Measurements from ENCODE around the gene CPNE4.
"Not testable (repeated sequence)": the region's sequence is repeated elsewhere in the genome, so short reads cannot be mapped to it uniquely, and the experiment has no call there.

The CPNE4 gene

DNA sequence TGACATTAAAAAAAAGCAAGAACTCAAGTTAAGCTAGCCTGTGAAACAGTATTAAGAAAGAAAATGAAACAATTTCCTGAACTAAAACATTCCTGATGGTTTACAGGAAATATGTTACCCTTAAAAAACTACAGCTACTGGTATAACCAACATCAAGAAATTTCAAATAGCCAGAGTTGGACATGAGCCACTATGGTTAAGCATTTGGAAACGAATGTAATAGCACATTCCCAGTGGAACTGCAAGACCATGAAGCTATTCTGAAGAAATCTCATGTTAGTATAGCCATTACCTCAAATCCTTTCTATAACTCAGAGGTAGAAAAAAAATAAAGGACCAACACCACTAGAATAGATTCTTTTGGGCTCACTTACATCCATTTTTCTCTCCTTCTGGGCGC, 30.2 kb downstream of the CPNE4 start:
- TF ChIP-seq POLR2A (IDR thresholded peaks at IDR 0.05; ENCODE audit: low read length): no peak
- TF ChIP-seq GATA1 (IDR thresholded peaks at IDR 0.05; ENCODE audit: low read depth, low read length): no peak
- DNase-seq: no peak

DNA sequence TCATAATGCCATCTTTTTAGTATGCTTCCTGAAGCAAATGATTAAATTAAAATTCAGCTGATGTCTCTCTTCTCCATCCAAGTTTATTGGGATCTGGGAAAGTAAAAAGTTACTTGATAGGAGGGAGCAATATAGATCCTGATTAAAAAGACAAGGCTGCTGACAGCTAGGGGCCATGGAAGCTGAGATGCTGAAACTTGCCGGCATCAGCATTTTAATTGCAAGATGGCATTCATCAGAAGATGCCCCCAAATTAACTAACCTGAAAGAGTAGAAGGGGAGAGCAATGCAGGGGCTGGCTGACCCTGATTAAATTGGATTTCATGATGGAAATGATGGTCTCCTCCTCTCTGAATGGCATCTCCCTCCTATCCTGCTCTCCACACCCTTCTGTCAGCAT, 31.1 kb downstream of the CPNE4 start:
- no peak for DNase-seq

DNA sequence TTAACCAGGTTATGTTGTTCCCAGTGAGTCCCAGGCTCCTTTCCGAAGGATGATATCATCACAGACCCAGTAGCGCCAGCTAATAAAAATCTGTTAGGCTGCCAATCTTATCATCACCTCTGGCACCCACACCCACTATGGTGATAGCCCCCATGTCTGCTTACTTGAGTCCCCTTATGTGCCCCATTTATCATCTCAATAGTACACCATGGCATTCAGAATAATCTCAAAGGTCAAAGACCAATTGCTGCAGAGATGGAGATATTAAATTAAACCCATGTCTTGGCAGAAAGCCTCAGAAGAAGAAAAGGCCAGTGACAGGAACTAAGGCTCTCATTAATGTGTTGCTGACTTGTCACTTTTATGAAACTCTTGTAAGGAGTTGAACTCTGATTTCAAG, 32.8 kb downstream of the CPNE4 start:
- TF ChIP-seq POLR2A (IDR thresholded peaks at IDR 0.05; ENCODE audit: low read length) (no peak), GATA1 (IDR thresholded peaks at IDR 0.05; ENCODE audit: low read depth, low read length) (no peak)
- no peak for DNase-seq

More for the DNA sequence above, 31.1 kb downstream of the CPNE4 start:
- TF ChIP-seq POLR2A (IDR thresholded peaks at IDR 0.05; ENCODE audit: low read length) (no peak), GATA1 (IDR thresholded peaks at IDR 0.05; ENCODE audit: low read depth, low read length) (no peak)

DNA sequence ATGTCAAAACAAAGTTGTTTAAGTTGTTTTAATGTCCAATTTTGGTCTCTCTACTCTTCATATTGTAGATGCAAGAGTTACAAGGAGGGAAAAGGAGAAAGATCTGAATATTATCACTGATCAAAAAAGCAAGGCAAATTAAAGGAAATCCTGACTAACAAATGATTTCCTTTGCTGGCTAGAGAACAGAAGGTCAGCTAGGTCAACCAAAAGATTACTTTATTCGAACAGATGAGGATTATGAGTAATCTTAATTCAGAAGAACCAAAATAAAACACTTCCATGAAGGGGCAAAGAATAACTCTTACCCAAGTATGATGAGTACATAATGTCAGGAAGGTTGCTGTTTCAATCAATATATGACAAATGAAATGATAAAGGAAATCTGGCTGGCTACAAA, 33.8 kb downstream of the CPNE4 start:
- TF ChIP-seq POLR2A (IDR thresholded peaks at IDR 0.05; ENCODE audit: low read length) (no peak), GATA1 (IDR thresholded peaks at IDR 0.05; ENCODE audit: low read depth, low read length) (no peak)
- no peak for DNase-seq

DNA sequence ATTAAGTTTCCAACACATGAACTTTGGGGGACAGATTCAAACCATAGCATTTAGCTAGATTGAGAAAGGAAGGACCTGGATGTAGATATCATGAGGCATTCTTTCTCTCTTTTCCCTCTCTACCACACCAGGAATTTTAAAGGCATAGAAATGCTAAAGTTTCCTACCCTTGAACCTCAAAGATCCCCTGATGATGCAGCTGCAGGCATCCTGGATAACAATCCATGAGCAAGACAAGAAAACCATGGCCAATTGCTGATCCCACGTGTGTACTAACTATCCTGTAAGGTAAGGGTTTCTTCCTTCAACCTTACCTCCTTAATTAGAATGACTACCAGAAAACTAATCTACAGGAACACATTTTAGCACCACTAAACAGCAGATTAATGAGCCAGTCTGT, 36.8 kb downstream of the CPNE4 start:
- TF ChIP-seq GATA1 (IDR thresholded peaks at IDR 0.05; ENCODE audit: low read depth, low read length) (no peak), POLR2A (IDR thresholded peaks at IDR 0.05; ENCODE audit: low read length) (no peak)
- DNase-seq: no peak

DNA sequence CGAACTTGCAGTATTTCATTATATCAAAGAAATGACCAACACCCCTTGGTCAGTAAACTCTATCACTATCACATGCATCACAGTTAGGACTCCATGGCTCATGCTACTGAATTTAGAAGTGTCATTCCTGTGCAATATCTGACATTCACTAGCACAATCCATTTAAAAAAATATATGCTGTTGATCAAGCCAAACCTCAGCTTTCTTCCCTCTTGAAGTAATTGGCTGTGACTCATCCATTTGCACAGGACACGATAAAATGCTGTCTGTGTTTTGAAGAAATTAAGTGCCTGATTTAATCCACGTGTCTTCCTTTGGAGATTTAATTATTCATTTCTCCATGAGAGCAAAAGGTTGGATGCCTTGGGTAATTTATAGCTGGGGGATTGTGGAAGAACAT, 38.9 kb downstream of the CPNE4 start:
- TF ChIP-seq GATA1 (IDR thresholded peaks at IDR 0.05; ENCODE audit: low read depth, low read length): no peak
- no peak for TF ChIP-seq POLR2A (IDR thresholded peaks at IDR 0.05; ENCODE audit: low read length)
- no peak for DNase-seq

DNA sequence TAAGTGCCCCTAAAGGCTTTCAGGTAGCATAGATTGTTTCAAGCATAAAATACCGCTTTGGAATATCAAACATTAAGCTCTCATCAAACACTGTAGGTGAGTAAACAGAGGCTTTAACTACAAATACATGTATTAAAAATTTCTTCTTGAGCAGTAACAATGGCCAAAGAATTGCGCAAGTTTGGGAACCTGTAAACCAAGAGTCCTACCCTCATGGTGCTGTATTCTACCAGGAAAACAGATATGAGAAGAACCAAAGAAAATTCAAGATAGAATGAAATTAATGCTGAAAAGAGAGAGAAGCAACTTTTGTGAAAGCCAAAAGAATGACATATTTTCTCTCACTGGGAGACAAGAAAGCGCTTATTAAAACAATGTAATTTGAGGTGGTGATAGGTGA, 45.5 kb downstream of the CPNE4 start:
- no peak for DNase-seq
- TF ChIP-seq GATA1 (IDR thresholded peaks at IDR 0.05; ENCODE audit: low read depth, low read length) (no peak), POLR2A (IDR thresholded peaks at IDR 0.05; ENCODE audit: low read length) (no peak)

DNA sequence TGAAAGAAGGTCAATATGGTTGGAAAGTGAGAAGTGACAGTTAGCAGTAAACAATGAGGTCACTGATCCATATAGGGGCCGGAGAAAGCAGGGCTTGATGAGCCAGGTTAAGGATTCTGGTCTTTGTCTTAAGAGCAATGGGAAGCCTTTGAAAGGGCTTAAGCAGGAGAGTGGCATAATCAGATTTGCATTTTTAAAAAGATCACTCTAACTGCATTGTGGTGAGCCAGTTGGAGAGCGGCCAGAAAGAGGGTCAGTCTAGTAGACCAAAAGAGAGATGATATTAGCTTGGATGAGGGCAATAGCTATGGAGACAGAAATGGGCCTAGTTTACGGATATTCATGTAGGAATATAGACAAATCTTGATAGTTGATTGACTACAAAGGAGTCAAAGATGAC, 46.6 kb downstream of the CPNE4 start:
- DNase-seq: no peak
- TF ChIP-seq POLR2A (IDR thresholded peaks at IDR 0.05; ENCODE audit: low read length) (no peak), GATA1 (IDR thresholded peaks at IDR 0.05; ENCODE audit: low read depth, low read length) (no peak)

DNA sequence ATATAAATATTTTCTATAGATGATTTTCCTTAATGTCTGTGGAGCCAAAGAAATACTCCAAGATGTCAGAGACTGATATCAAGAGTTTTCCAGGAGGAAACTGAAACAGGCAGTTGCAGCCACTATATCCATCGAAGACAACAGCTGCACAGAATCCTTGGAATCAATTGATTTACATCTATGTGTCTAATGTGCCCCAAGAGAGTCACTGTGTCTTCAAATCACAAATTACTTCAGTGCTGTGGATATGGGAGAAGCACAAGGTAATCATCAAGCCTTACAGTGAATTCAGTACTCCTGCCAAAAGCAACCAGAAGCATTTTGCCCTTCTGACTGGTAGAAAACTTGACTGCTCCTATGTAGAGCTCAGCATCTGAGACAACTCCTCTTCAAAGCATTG, 51.1 kb downstream of the CPNE4 start:
- no peak for TF ChIP-seq POLR2A (IDR thresholded peaks at IDR 0.05; ENCODE audit: low read length)
- TF ChIP-seq GATA1 (IDR thresholded peaks at IDR 0.05; ENCODE audit: low read depth, low read length): no peak
- no peak for DNase-seq

DNA sequence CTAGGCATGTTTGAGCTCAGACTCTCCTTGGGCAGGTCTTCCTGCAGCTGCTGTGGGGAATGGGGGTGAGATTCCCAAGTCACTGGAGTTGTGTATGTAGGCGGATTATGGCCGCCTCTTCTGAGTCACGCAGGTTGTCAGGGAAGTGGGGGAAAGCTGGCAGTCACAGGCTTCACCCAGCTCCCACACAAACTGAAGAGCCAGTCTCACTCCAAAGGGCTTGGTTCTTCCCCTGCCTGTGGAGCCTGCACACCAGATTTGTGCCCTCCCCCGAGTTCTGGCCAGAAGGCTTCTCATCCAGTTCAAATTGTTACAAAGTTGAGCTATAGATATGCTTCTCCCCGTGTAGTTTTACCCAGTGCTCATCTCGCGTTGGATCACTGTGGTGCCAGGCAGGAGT, 53.5 kb downstream of the CPNE4 start:
- TF ChIP-seq POLR2A (IDR thresholded peaks at IDR 0.05; ENCODE audit: low read length): no peak
- TF ChIP-seq GATA1 (IDR thresholded peaks at IDR 0.05; ENCODE audit: low read depth, low read length): no peak
- no peak for DNase-seq

DNA sequence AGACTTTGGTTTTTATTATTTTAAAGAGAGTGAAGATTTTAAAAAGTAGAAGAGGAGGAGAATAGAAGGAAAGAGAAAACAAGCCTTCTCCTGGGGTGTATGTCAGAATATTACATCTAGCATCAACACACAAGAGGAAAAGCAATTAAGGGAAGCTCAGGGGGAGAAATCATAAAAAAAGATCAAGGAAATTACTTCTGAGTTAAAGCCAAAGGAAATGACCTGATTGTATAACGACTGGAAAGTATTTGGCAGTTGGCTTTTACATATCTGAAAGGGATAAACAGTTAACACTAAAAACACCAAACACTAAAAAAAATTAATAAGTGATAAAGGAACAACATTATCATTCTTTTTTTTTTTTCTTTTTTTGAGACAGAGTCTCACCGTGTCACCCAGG, 58.4 kb downstream of the CPNE4 start:
- TF ChIP-seq GATA1 (IDR thresholded peaks at IDR 0.05; ENCODE audit: low read depth, low read length): no peak
- no peak for TF ChIP-seq POLR2A (IDR thresholded peaks at IDR 0.05; ENCODE audit: low read length)
- no peak for DNase-seq

DNA sequence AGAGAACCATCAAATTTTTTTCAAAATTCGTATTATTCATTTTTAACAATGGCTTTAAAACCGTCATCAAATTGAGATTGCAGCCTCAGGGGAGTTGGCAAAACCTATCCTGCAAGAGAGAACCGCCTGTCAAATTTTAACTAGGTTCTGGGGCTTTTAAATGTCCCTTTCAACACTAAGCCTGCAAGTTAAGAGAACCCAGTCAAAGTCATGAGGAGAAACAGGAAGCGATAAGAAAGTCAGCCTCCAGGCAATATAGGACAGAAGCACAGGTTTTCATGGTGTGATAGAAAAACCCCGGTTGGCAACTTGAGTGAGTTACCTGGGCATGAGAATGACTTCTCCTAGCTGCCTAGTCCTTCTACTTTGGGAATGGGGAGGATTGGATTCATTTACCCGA, 59.8 kb downstream of the CPNE4 start:
- DNase-seq: no peak
- TF ChIP-seq POLR2A (IDR thresholded peaks at IDR 0.05; ENCODE audit: low read length) (no peak), GATA1 (IDR thresholded peaks at IDR 0.05; ENCODE audit: low read depth, low read length) (no peak)

DNA sequence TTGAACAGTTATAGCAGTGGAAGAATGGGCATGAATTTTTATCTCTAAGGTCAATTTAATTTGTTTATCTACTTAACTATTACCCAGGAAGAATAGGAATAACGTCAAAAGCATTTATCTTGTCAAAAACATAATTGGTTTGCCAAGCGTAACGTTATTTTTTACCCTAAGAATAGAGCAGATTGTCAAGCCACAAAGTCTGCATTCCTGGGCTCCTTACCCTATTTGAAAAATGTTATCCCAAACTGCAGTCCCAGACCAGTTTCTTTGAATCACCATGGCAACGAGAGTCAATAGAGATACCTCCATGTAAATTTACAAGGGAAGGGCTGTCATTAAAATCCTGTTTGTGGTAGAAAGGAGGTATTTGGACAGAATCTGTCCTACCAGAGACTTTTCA, 61.1 kb downstream of the CPNE4 start:
- no peak for DNase-seq
- TF ChIP-seq POLR2A (IDR thresholded peaks at IDR 0.05; ENCODE audit: low read length) (no peak), GATA1 (IDR thresholded peaks at IDR 0.05; ENCODE audit: low read depth, low read length) (no peak)

DNA sequence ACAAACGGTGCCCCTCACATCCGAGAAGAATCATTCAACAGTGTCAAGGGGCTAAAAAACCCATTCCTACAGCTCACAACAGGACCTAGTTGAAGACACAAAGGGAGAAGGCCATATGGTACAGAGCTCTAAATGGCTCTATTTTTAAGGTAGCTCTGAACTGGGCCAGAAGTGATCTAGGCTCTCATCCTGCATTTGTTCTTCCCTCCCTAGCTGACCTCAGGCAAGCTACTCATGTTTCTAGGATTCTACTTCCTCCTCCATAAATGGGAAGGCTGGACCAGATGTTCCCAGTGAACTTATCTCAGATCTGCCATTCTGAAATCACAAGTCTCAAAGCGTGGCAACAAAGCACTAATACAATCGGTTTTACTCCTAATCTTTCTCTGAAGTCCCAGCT, 62.3 kb downstream of the CPNE4 start:
- no peak for DNase-seq
- TF ChIP-seq GATA1 (IDR thresholded peaks at IDR 0.05; ENCODE audit: low read depth, low read length) (no peak), POLR2A (IDR thresholded peaks at IDR 0.05; ENCODE audit: low read length) (no peak)

DNA sequence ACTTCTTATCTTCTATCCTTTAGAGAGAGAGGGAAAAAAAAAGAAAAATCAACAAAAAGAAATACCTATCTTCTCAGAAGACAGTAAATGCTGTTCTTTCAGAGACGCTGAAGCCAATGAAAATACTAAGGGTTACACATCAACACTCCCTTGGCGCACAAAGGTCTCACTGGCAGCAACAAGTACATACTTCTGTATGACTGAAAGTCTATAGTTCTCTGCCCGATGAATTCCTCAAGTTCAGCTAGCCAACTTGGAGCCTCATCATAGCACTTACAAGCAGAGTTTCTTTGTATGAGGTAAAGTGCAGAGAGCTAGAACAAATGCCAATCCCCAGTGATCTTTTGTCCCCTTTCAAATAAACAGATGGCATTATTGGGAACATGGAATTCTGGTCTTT, 62.7 kb downstream of the CPNE4 start:
- TF ChIP-seq GATA1 (IDR thresholded peaks at IDR 0.05; ENCODE audit: low read depth, low read length) (no peak), POLR2A (IDR thresholded peaks at IDR 0.05; ENCODE audit: low read length) (no peak)
- no peak for DNase-seq

DNA sequence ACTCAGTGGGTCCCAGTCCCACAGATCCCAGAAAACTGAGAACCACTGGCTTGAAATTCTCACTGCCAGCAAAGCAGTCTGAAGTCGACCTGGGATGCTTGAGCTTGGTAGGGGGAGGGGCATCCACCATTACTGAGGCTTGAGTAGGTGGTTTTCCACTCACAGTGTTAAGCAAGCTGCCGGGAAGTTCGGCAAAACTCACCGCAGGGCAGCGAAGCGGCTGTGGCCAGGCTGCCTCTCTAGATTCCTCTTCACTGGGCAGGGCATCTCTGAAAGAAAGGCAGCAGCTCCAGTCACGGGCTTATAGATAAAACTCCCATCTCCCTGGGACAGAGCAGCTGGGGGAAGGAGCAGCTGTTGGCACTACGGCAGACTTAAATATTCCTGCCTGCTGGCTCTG, 71.4 kb downstream of the CPNE4 start:
- DNase-seq: not testable (repeated sequence)

Data from erythroblast (primary cell).